Measurements from ENCODE around the gene MAEL.

DNA sequence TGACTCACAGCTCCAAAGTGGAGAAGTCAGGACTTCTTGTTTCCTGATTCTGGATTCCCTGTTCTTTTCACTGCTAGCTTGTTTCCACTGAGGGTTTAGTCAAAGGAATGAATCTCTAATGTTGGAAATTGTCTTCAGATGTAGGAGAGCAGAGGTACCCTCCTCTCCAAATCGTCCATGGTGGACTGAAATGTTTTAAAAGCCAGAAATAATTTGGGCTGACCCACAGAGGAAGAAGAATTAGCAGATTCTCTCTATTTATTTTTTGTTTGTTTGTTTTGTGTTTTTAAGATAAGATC, 70.7 kb downstream of the MAEL start:
- TF ChIP-seq POLR2A (IDR thresholded peaks at IDR 0.05) (no peak), POLR2AphosphoS5 (IDR thresholded peaks at IDR 0.05) (no peak)
- TF ChIP-seq, protein P1, sequence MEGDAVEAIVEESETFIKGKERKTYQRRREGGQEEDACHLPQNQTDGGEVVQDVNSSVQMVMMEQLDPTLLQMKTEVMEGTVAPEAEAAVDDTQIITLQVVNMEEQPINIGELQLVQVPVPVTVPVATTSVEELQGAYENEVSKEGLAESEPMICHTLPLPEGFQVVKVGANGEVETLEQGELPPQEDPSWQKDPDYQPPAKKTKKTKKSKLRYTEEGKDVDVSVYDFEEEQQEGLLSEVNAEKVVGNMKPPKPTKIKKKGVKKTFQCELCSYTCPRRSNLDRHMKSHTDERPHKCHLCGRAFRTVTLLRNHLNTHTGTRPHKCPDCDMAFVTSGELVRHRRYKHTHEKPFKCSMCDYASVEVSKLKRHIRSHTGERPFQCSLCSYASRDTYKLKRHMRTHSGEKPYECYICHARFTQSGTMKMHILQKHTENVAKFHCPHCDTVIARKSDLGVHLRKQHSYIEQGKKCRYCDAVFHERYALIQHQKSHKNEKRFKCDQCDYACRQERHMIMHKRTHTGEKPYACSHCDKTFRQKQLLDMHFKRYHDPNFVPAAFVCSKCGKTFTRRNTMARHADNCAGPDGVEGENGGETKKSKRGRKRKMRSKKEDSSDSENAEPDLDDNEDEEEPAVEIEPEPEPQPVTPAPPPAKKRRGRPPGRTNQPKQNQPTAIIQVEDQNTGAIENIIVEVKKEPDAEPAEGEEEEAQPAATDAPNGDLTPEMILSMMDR (IDR thresholded peaks at IDR 0.05), result no peak
